Stimulated activated naive CD8-positive, alpha-beta T cell treated with anti-CD3 and anti-CD28 coated beads, Interleukin-15, Interleukin-2, amounts not matched to agents 100 U/mL and 50 U/mL, for 24 hours (primary cell): ENCODE data around the gene LY6G5B.

ENCODE experiments used
- ATAC-seq: fragments of 150-1000 bp; cut with Tn5 transposase; one replicate; pipeline ENCODE4 v1.10.0; 2021
- DNase-seq: peaks from one replicate; pipeline ENCODE4 v3.0.0; 2021

LY6G5B gene

GRCh38 chr6:31669676-31670075 lies at the start of gene LY6G5B:
TSS of gene LY6G5B (plus strand) at chr6:31669976. CDS start at chr6:31670951, 975 bp downstream.
- ATAC-seq (no peak), DNase-seq (no peak)

GRCh38 chr6:31620586-31621319 lies 49.0 kb upstream of the LY6G5B start, which contains the start of gene PRRC2A:
TSS of gene PRRC2A (plus strand) at chr6:31620715. CDS start at chr6:31622790, 2,075 bp downstream.
- peak; percentile 97 for DNase-seq
- peak; percentile 22 for ATAC-seq

GRCh38 chr6:31621320-31621939 lies 48.3 kb upstream of the LY6G5B start:
- DNase-seq (no peak), ATAC-seq (no peak)

- no peak for DNase-seq
- ATAC-seq = no peak
Measured at GRCh38 chr6:31621991-31622390, 47.8 kb upstream of the LY6G5B start.

GRCh38 chr6:31622684-31623091 lies 47.1 kb upstream of the LY6G5B start:
- DNase-seq (no peak), ATAC-seq (no peak)

- no peak for ATAC-seq
- no peak for DNase-seq
Measured at GRCh38 chr6:31624070-31624469, 45.7 kb upstream of the LY6G5B start.

- DNase-seq = no peak
- no peak for ATAC-seq
Measured at GRCh38 chr6:31626952-31627351, 42.8 kb upstream of the LY6G5B start.

- no peak for ATAC-seq
- DNase-seq = no peak
Measured at GRCh38 chr6:31627690-31628287, 42.0 kb upstream of the LY6G5B start.

- ATAC-seq = no peak
Measured at GRCh38 chr6:31629014-31629413, 40.8 kb upstream of the LY6G5B start.

GRCh38 chr6:31630177-31630934 lies 39.4 kb upstream of the LY6G5B start:
- no peak for ATAC-seq
- DNase-seq = no peak

More at GRCh38 chr6:31629014-31629413, 40.8 kb upstream of the LY6G5B start:
- no peak for DNase-seq

GRCh38 chr6:31631209-31631608 lies 38.6 kb upstream of the LY6G5B start:
- no peak for DNase-seq
- ATAC-seq = no peak

- ATAC-seq (no peak), DNase-seq (no peak)
Measured at GRCh38 chr6:31631681-31632278, 38.0 kb upstream of the LY6G5B start.

GRCh38 chr6:31632279-31632946 lies 37.4 kb upstream of the LY6G5B start:
- ATAC-seq (no peak), DNase-seq (no peak)

- DNase-seq (no peak), ATAC-seq (no peak)
Measured at GRCh38 chr6:31633447-31633846, 36.3 kb upstream of the LY6G5B start.

- no peak for ATAC-seq
- DNase-seq = no peak
Measured at GRCh38 chr6:31634131-31634530, 35.6 kb upstream of the LY6G5B start.

GRCh38 chr6:31634969-31635575 lies 34.7 kb upstream of the LY6G5B start:
- no peak for DNase-seq
- ATAC-seq = no peak

GRCh38 chr6:31636698-31637596 lies 32.8 kb upstream of the LY6G5B start:
- DNase-seq (no peak), ATAC-seq (no peak)

- ATAC-seq (peak; percentile 9), DNase-seq (no peak)
Measured at GRCh38 chr6:31639043-31639442, 30.7 kb upstream of the LY6G5B start.

- peak; percentile 81 for ATAC-seq
Measured at GRCh38 chr6:31639449-31639861, 30.3 kb upstream of the LY6G5B start.

GRCh38 chr6:31640612-31641011 lies 29.2 kb upstream of the LY6G5B start:
- ATAC-seq (no peak), DNase-seq (no peak)

More at GRCh38 chr6:31639449-31639861, 30.3 kb upstream of the LY6G5B start:
- DNase-seq = peak; percentile 53
